Measurements from ENCODE around the gene MICAL3.

- TF ChIP-seq ARNTL (CRISPR knock-in tag; IDR thresholded peaks at IDR 0.05; ENCODE audit: borderline replicate concordance, low read depth) (no peak), POU6F1 (CRISPR knock-in tag; IDR thresholded peaks at IDR 0.05; ENCODE audit: borderline replicate concordance, low read depth) (no peak), TOX (CRISPR knock-in tag; IDR thresholded peaks at IDR 0.05; ENCODE audit: borderline replicate concordance) (no peak), ZFP30 (CRISPR knock-in tag; IDR thresholded peaks at IDR 0.05) (no peak), CREB5 (CRISPR knock-in tag; IDR thresholded peaks at IDR 0.05; ENCODE audit: low read depth) (no peak), ZFP3 (CRISPR knock-in tag; IDR thresholded peaks at IDR 0.05) (no peak), ZNF8 (CRISPR knock-in tag; IDR thresholded peaks at IDR 0.05) (no peak), ZNF70 (CRISPR knock-in tag; IDR thresholded peaks at IDR 0.05) (no peak)
Observed at GRCh38 chr22:17810570-17811116, 213.7 kb downstream of the MICAL3 start.
